ENCODE results near the gene GRIN2C.

GRCh38 chr17:74903034-74903433, 43.3 kb upstream of the GRIN2C start:
- TF ChIP-seq POLR2AphosphoS5 (IDR thresholded peaks at IDR 0.05; ENCODE audit: insufficient read depth, low read depth, low read length) (no peak), MYC (IDR thresholded peaks at IDR 0.05; ENCODE audit: low read depth, low read length) (no peak), CTCF (IDR thresholded peaks at IDR 0.05; ENCODE audit: extremely low read depth in 1 of 2, insufficient read depth in 1 of 2, low read depth in 1 of 2, low read length in 2 of 2) (no peak), JUN (IDR thresholded peaks at IDR 0.05; ENCODE audit: borderline replicate concordance, insufficient read depth, insufficient read length, low read depth) (no peak), POLR2A (IDR thresholded peaks at IDR 0.05; ENCODE audit: low read depth, low read length) (no peak)
